ENCODE data around the gene CORO2B. TPM values are rescaled to one million over a fixed set of nuclear protein-coding genes. Genes with fewer than 3 reads are reported as not detected.

CORO2B gene
- polyA plus RNA-seq, 1 donor from 2014 or later = 15.1 TPM

GRCh38 chr15:68683026-68683425, 104.2 kb downstream of the CORO2B start:
- Histone ChIP-seq H3K4me3 (ENCODE audit: low read length) (no peak overlapping the region), H3K79me2 (replicated peaks; ENCODE audit: insufficient read depth, low read length) (no peaks in the 10 kb centered on the region), H3K9me3 (ENCODE audit: low read length) (no peaks in the 10 kb centered on the region), H3K36me3 (ENCODE audit: insufficient read depth, low read length) (no peaks in the 10 kb centered on the region), H3F3A (ENCODE audit: insufficient read depth, low read length, poor library complexity, severe bottlenecking) (no peaks in the 10 kb centered on the region), H3K27me3 (ENCODE audit: insufficient read depth, low read depth, low read length) (no peaks in the 10 kb centered on the region), H3K4me2 (ENCODE audit: low read length) (no peak overlapping the region), H2AFZ (ENCODE audit: low read depth, low read length) (no peak overlapping the region), H3K9ac (ENCODE audit: low read length) (no peak overlapping the region), H3K9me2 (ENCODE audit: insufficient read depth, low read length) (no peaks in the 10 kb centered on the region), H4K20me1 (ENCODE audit: insufficient read depth) (no peaks in the 10 kb centered on the region), H3K27ac (ENCODE audit: low read length) (no peak overlapping the region)
- TF ChIP-seq CTCF (IDR thresholded peaks at IDR 0.05; ENCODE audit: poor library complexity, severe bottlenecking) (no peak), EZH2 (IDR thresholded peaks at IDR 0.05; ENCODE audit: borderline replicate concordance, insufficient read depth, low read length, poor library complexity, severe bottlenecking) (no peak), POLR2AphosphoS5 (IDR thresholded peaks at IDR 0.05) (no peak), MXI1 (conservative IDR thresholded peaks at IDR 0.05; ENCODE audit: poor library complexity, severe bottlenecking) (no peak), RAD21 (conservative IDR thresholded peaks at IDR 0.05) (no peak), TAF1 (IDR thresholded peaks at IDR 0.05; ENCODE audit: low read depth) (no peak), EP300 (conservative IDR thresholded peaks at IDR 0.05; ENCODE audit: poor library complexity, severe bottlenecking) (no peak), REST (IDR thresholded peaks at IDR 0.05; ENCODE audit: borderline replicate concordance) (no peak), SMC3 (conservative IDR thresholded peaks at IDR 0.05; ENCODE audit: poor library complexity) (no peak)

GRCh38 chr15:68683551-68683950, 104.8 kb downstream of the CORO2B start:
- H2AFZ ChIP-seq (ENCODE audit: low read depth, low read length) = no peak overlapping the region
- no peak overlapping the region for H3K4me2 ChIP-seq (ENCODE audit: low read length)
- no peaks in the 10 kb centered on the region for H4K20me1 ChIP-seq (ENCODE audit: insufficient read depth)
- TF ChIP-seq CTCF (IDR thresholded peaks at IDR 0.05; ENCODE audit: poor library complexity, severe bottlenecking) (no peak), MXI1 (conservative IDR thresholded peaks at IDR 0.05; ENCODE audit: poor library complexity, severe bottlenecking) (no peak)
- no peaks in the 10 kb centered on the region for H3K79me2 ChIP-seq (replicated peaks; ENCODE audit: insufficient read depth, low read length)
- no peaks in the 10 kb centered on the region for H3K27me3 ChIP-seq (ENCODE audit: insufficient read depth, low read depth, low read length)
- H3F3A ChIP-seq (ENCODE audit: insufficient read depth, low read length, poor library complexity, severe bottlenecking) = no peaks in the 10 kb centered on the region
- H3K9me3 ChIP-seq (ENCODE audit: low read length) = no peaks in the 10 kb centered on the region
- no peaks in the 10 kb centered on the region for H3K36me3 ChIP-seq (ENCODE audit: insufficient read depth, low read length)
- H3K4me3 ChIP-seq (ENCODE audit: low read length) = no peak overlapping the region
- H3K9me2 ChIP-seq (ENCODE audit: insufficient read depth, low read length) = no peaks in the 10 kb centered on the region
- no peak overlapping the region for H3K9ac ChIP-seq (ENCODE audit: low read length)
- no peak overlapping the region for H3K27ac ChIP-seq (ENCODE audit: low read length)

Data from neural cell (in vitro differentiated cells).